CD4-positive, alpha-beta T cell treated with Interleukin-15 for 1 hour (primary cell): Measurements from ENCODE around the gene STK16.
"Not testable (repeated sequence)": the region's sequence is repeated elsewhere in the genome, so short reads cannot be mapped to it uniquely, and the experiment has no call there.

ENCODE experiments used
- DNase-seq: peaks from one replicate; pipeline ENCODE4 v3.0.0-alpha.2; 2020

Gene STK16

DNA sequence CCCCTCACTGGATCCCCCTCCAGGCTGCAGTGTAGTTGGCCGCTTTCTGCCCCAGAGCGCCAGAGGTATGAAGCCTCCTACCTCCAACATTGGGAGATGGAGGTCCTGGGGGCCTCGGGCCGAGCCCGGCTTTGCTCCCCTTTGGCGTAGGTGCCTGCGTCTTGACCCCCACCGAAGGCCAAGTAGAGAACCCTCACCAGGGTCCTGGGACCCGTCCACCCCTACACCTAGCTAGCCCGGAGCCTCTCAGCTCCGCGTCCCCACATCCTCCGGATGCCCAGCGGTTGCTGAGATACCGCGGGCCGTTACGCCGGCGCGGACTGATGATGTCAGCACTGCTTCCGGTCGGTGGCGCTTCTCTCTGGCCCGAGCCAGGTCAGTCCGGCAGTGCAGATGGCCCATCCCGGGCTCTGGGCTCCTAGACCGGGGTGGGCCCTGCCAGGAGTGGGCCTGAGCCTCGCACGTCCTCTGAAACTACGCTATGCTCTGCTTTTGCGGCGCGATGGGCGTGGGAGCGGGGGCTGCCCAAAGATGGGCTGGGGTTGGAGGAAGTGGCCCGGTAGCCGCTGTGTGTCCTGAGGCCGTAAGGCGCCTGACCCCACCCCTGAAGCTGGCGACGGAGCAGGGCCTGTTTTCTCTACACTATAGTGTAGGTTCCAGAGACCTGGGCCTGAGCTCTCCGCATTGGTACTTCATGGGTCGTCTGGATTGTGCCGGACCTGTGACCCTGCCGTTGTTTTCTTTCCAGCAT is at the start of gene STK16, which contains the start of gene GLB1L:
TSS of gene STK16 (plus strand) at position 332 of the 751 bp plus-strand sequence. CDS start 521 bp downstream, outside the sequence.
TSS of gene GLB1L (minus strand) at position 297 of the 751 bp plus-strand sequence. CDS start 1,871 bp downstream, outside the sequence.
- DNase-seq: peak; percentile 87

DNA sequence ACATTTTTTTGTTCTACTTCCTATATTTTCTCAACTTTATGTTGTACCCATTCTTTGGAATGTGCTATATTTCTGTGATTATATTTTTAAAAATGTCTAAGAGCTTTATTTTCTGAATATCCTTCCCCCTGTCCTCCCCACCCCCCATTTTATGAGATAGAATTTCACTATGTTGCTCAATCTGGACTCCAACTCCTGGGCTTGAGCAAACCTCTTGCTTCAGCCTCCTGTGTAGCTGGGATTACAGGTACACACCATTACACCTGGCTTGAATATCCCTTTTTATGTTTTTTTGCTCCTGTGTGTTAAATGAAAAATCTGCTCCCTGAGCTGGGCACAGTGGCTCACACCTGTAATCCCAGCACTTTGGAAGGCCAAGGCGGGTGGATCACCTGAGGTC is 47.9 kb upstream of the STK16 start:
- no peak for DNase-seq

- no peak for DNase-seq
Observed at GRCh38 chr2:219198974-219199373, 46.3 kb upstream of the STK16 start.

GRCh38 chr2:219199470-219200211 is 45.6 kb upstream of the STK16 start:
- DNase-seq: no peak

GRCh38 chr2:219200502-219201326 is 44.6 kb upstream of the STK16 start:
- DNase-seq: peak; percentile 45

- not testable (repeated sequence) for DNase-seq
Observed at GRCh38 chr2:219201331-219201730, 43.9 kb upstream of the STK16 start.

GRCh38 chr2:219204425-219205164 is 40.7 kb upstream of the STK16 start:
- no peak for DNase-seq

- DNase-seq: no peak
Observed at GRCh38 chr2:219205165-219205538, 40.1 kb upstream of the STK16 start.

DNA sequence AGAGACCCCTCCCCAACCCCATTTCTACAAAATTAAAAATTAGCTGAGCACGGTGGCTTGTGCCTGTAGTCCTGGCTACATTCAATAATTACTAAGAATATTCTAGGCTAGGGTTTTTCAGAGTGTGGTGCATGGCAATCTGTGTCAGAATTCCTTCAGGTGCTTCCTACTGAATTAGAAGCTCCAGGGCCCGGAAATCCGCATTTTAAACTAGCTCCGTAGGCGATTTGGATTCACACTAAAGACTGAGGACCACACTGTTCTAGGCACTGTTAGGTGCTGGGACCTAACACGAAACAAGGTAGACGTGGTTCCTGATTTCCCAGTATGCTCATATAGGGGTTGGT is 39.3 kb upstream of the STK16 start:
- DNase-seq: no peak

DNA sequence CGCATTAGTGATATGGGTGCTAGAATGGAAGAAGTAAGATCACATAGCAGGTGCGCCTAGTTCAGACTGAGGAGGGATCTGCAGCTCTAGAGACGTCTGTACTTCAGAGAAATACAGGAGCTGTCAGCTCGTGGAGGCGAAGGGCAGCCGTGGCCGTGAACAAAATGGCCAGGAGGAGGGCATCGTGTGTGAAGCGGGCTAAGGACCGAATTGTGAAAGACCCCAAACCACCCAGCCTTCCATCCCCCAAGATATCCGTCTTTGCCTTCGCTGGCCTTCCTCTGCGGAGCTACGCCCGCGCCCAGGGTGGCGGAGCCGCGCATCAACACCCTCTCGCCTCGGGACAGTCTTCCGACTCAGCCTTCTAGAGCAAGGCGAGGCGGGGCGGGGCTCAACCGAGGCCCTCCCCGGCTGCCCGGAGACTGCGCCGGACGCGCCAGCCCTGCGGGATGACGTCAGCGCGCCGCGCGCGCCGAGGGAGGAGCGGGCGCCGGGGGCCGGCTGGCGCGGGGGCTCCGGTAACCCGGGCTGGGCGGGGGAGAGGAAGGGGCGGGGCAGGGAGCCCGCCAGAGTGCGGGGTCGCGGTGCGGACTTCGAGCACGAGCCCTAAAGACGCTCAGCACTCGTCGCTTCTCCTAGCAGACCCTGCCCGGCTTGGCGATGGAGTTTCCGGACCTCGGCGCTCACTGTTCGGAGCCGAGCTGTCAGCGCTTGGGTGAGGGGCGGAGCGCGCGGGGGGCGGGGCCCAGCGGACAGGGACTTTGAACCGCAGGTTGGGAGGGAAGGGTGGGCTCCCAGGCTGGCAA is 38.7 kb upstream of the STK16 start, which contains the start of gene ZFAND2B:
TSS of gene ZFAND2B (plus strand) at position 455 of the 806 bp plus-strand sequence. CDS start at position 661, 206 bp downstream.
- DNase-seq: peak; percentile 95

- no peak for DNase-seq
Observed at GRCh38 chr2:219207134-219207883, 38.0 kb upstream of the STK16 start.

DNA sequence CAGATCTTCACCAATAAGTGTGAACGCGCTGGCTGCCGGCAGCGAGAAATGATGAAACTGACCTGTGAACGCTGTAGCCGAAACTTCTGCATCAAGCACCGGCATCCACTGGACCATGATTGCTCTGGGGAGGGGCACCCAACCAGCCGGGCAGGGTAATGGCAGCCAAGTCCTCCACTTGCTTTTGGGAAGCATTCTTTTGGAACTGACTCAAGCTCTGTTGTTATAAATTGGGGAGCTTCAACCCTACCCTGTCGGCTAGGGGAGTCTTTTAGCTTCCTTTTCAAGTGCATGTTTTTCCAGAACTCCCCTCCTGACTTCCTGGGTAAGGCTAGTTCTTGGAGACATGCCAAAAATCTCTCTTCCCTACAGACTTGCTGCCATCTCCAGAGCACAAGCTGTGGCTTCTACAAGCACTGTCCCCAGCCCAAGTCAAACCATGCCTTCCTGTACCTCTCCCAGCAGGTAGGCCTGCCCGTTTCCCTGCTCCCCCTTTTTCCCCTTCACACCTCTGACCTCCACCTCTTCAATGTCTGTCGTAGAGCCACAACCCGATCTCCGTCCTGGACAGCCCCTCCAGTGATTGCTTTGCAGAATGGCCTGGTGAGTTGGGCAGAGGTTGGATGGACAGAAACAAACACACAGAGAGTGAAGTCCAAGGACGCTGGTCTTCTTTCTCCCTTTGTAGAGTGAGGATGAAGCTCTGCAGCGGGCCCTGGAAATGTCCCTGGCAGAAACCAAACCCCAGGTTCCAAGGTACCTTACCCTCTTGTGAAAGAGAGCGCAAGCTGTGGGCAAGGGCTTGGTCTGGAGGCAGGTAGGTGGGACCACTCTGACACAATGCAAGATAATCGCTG is 37.2 kb upstream of the STK16 start:
- DNase-seq: no peak

DNA sequence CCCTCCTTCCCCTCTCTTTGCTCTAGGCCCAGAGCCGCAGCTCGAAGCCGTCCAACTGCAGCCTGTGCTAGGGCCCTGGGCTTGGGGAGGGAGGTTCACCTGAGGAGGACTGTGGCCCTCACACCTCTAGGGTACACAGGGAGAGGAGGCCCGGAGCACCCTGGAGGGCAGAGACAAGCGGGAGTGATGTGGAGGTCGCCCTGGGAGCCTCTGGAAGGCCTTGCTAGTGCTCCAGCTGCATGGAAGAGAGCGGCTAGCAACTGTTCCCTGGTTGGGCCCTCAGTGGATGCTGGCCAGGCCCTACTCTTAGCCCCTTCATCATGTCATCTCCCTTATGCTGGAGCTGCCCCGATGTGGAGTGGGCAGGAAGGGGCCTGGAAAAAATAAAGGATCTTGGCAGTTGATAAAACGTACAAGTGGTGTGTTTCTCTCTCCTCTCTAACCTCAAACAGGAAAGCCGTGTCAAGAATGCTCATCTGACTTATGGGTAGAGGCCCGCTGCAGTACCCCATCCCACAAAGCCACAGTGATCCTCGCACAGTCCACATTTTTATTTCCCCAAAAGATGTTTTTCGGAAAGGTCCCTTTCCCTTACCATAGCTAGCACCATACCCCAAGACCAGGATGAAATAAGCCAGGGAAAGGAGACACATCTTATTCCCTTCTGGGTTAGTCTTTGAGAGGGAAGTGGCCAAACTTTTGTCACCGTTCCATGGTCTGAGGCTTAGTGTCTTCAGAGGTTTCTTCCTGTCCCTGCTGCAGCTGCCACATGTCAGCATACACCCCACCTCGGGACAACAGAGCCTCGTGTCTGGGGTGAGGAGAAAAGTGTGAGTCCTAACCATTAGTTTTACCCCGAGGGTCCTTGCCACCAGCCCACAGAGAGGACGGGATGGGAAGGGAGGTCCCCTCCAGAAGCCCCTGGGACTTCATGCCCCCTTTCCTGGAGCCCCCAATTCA is 35.8 kb upstream of the STK16 start:
- DNase-seq: no peak

GRCh38 chr2:219210196-219210885 is 34.9 kb upstream of the STK16 start:
- DNase-seq: no peak

- DNase-seq: no peak
Observed at GRCh38 chr2:219210886-219211362, 34.4 kb upstream of the STK16 start.

DNA sequence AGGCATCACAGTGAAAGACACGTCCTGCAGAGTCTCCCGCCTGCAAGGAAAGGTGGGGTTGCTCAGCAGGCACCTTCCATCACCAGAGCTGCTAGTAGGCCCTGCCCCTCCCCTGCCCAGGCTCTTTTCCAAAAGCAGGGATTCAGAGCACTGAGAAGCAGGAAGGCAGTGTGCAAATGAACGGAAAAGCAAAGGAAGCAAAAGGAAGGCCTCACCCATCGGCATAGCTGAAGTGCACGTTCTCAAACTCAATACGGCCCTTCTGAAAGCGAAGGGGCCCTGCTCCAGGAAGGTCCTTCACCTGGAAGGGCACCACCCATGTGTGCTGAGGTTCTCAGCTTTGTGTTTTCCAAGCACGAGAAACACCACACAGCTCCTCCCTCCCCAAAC is 32.3 kb upstream of the STK16 start:
- no peak for DNase-seq

- no peak for DNase-seq
Observed at GRCh38 chr2:219213486-219214071, 31.7 kb upstream of the STK16 start.
